IPS-11a (cell line): Measurements from ENCODE around the gene LCE3E.

Experiments used
- H3K4me3 ChIP-seq: one replicate; pipeline ENCODE4 v1.5.1; 2013; ENCODE audit warnings: low read depth, low read length, control low read depth

Gene LCE3E

GRCh38 chr1:152517237-152517811 lies 49.3 kb downstream of the LCE3E start:
- H3K4me3 ChIP-seq: no peak overlapping the region

GRCh38 chr1:152516082-152516481 lies 50.5 kb downstream of the LCE3E start:
- H3K4me3 ChIP-seq: no peak overlapping the region
